IMR-90 (cell line): ENCODE measurements around the gene SCRN2. TPM values are rescaled to one million over a fixed set of nuclear protein-coding genes. Genes with fewer than 3 reads are reported as not detected.
A peak's percentile ranks its signal among the peaks of the same experiment; 100 is the strongest.

ENCODE experiments used
- ATAC-seq: fragments of 200-7000 bp; cut with Tn5 transposase; 2 replicates; pipeline ENCODE4 v1.9.1; 2020; ENCODE audit warnings: low read depth, mild to moderate bottlenecking, moderate library complexity
- BruUV-seq: library from RNA; stranded (reverse); fragments of 400-500 nt; replicated peaks from 2 replicates; lab custom pipeline; 2021; lab: Mats Ljungman, UMichigan
- CTCF ChIA-PET: fragments of 300-600 bp; formaldehyde crosslinking; extraction: SDS; loops from one replicate; lab custom pipeline; 2021; ENCODE audit warnings: antibody characterized with exemption; lab: Yijun Ruan, JAX
- POLR2A ChIA-PET: fragments of 300-600 bp; sonication (Branson Sonifier 250); formaldehyde crosslinking; loops from one replicate; lab custom pipeline; 2022; ENCODE audit warnings: antibody characterized with exemption; ENCODE audit not compliant: unreplicated experiment; lab: Charles Lee
- DNase-seq: peaks from one replicate; pipeline ENCODE4 v3.0.0; 2013
- H2AFZ ChIP-seq: replicated peaks from 2 replicates; pipeline ENCODE3; 2013; ENCODE audit warnings: low read length, mild to moderate bottlenecking; ENCODE audit not compliant: poor library complexity
- H2AK5ac ChIP-seq: 2 replicates; pipeline ENCODE4 v1.6.1; 2013; ENCODE audit warnings: low read depth, low read length, inconsistent platforms
- H2AK9ac ChIP-seq: replicated peaks from 2 replicates; pipeline ENCODE3; 2013; ENCODE audit warnings: mild to moderate bottlenecking, low read depth, low read length, moderate library complexity; ENCODE audit not compliant: poor library complexity
- H2BK120ac ChIP-seq: 2 replicates; pipeline ENCODE4 v1.6.1; 2013; ENCODE audit warnings: low read depth, low read length, inconsistent platforms
- H2BK15ac ChIP-seq: 3 replicates; pipeline ENCODE4 v1.6.1; 2013; ENCODE audit warnings: low read depth, low read length, inconsistent platforms
- H2BK20ac ChIP-seq: 2 replicates; pipeline ENCODE4 v1.6.1; 2013; ENCODE audit warnings: low read depth, mild to moderate bottlenecking, inconsistent platforms, low read length, moderate library complexity
- H2BK5ac ChIP-seq: 2 replicates; pipeline ENCODE4 v1.6.1; 2013; ENCODE audit warnings: mild to moderate bottlenecking, low read depth, low read length, inconsistent platforms; ENCODE audit not compliant: poor library complexity, severe bottlenecking
- H3K14ac ChIP-seq: replicated peaks from 2 replicates; pipeline ENCODE4 v1.6.1; 2013; ENCODE audit warnings: low read depth, low read length, inconsistent platforms
- H3K18ac ChIP-seq: 2 replicates; pipeline ENCODE4 v1.6.1; 2013; ENCODE audit warnings: low read depth, low read length, control low read depth
- H3K23ac ChIP-seq: 2 replicates; pipeline ENCODE4 v1.6.1; 2013; ENCODE audit warnings: low read depth, low read length, inconsistent platforms
- H3K27ac ChIP-seq: 2 replicates; pipeline ENCODE4 v1.5.1; 2013; ENCODE audit warnings: mild to moderate bottlenecking, control low read depth, low read length; ENCODE audit not compliant: insufficient read depth
- H3K27me3 ChIP-seq: 2 replicates; pipeline ENCODE4 v1.6.1; 2013; ENCODE audit warnings: low read length; ENCODE audit not compliant: control insufficient read depth, insufficient read depth
- H3K36me3 ChIP-seq: 2 replicates; pipeline ENCODE4 v1.6.1; 2013; ENCODE audit warnings: low read length, mixed read lengths; ENCODE audit not compliant: control insufficient read depth, insufficient read depth
- H3K4ac ChIP-seq: 2 replicates; pipeline ENCODE4 v1.6.1; 2013; ENCODE audit warnings: low read depth, low read length, inconsistent platforms
- H3K4me1 ChIP-seq: 2 replicates; pipeline ENCODE4 v1.6.1; 2013; ENCODE audit warnings: low read length, mixed read lengths; ENCODE audit not compliant: control insufficient read depth, insufficient read depth
- H3K4me2 ChIP-seq: 2 replicates; pipeline ENCODE4 v1.6.1; 2013; ENCODE audit warnings: low read depth, mild to moderate bottlenecking, control low read depth, low read length, moderate library complexity
- H3K4me3 ChIP-seq: 2 replicates; pipeline ENCODE4 v1.5.1; 2013; ENCODE audit warnings: low read depth, mild to moderate bottlenecking, control low read depth, low read length, moderate library complexity; ENCODE audit not compliant: insufficient read depth
- H3K56ac ChIP-seq: 2 replicates; pipeline ENCODE4 v1.6.1; 2013; ENCODE audit warnings: low read length, inconsistent platforms; ENCODE audit not compliant: insufficient read depth; ENCODE audit errors: extremely low read depth
- H3K79me1 ChIP-seq, 2 experiments: 2 replicates each; pipeline ENCODE4 v1.6.1; 2013; ENCODE audit warnings: low read length in 2 of 2, inconsistent platforms in 1 of 2, low read depth in 1 of 2
- H3K9ac ChIP-seq: 2 replicates; pipeline ENCODE4 v1.6.1; 2013; ENCODE audit warnings: low read depth, low read length, control low read depth
- H3K9me1 ChIP-seq: 2 replicates; pipeline ENCODE4 v1.6.1; 2013; ENCODE audit warnings: low read length, inconsistent platforms; ENCODE audit not compliant: insufficient read depth
- H3K9me3 ChIP-seq: 2 replicates; pipeline ENCODE4 v1.6.1; 2013; ENCODE audit warnings: low read length; ENCODE audit not compliant: control insufficient read depth, insufficient read depth
- H4K20me1 ChIP-seq: 2 replicates; pipeline ENCODE4 v1.6.1; 2013; ENCODE audit warnings: low read length, inconsistent platforms; ENCODE audit not compliant: insufficient read depth
- H4K5ac ChIP-seq: 2 replicates; pipeline ENCODE4 v1.6.1; 2013; ENCODE audit warnings: mild to moderate bottlenecking, low read depth, low read length, control low read depth
- H4K8ac ChIP-seq, 2 experiments: 2 replicates each; pipeline ENCODE4 v1.6.1; 2013; ENCODE audit warnings: low read depth in 2 of 2, low read length in 2 of 2, control low read depth in 1 of 2, inconsistent platforms in 1 of 2
- H4K91ac ChIP-seq: 2 replicates; pipeline ENCODE4 v1.6.1; 2013; ENCODE audit warnings: low read depth, low read length, inconsistent platforms; ENCODE audit not compliant: insufficient read depth
- CEBPB ChIP-seq: IDR thresholded peaks from 2 replicates; pipeline ENCODE4 v1.6.1; 2012; ENCODE audit warnings: low read depth, low read length, improper control_type of control experiment
- RAD21 ChIP-seq: IDR thresholded peaks from 2 replicates; pipeline ENCODE4 v1.6.1; 2012; ENCODE audit warnings: low read length, improper control_type of control experiment
- WGBS, 2 experiments: methylation state at CpG; one replicate each; pipeline versions ENCODE4 v1.1.5 to v1.1.7; 2013; ENCODE audit warnings: missing lambda C conversion rate in 2 of 2; ENCODE audit not compliant: insufficient read length in 1 of 2; ENCODE audit errors: extremely low coverage in 2 of 2; 5-methylcytosine and 5-hydroxymethylcytosine counted together
- dilution Hi-C: fragments of 300-500 bp; cut with HindIII; formaldehyde crosslinking; loops from one replicate; pipeline ENCODE4 v1.14.3; 2018; ENCODE audit warnings: low sequenced_read_pairs; ENCODE audit not compliant: unreplicated experiment
- in situ Hi-C: fragments of 300-500 bp; cut with MboI; formaldehyde crosslinking; loops from 3 replicates; pipeline ENCODE4 v1.14.3; 2019; ENCODE audit warnings: low sequenced_read_pairs, inconsistent platforms, mixed read lengths
- intact Hi-C: fragments of 100-400 bp; cut with micrococcal nuclease; formaldehyde crosslinking; loops from 2 replicates; pipeline ENCODE4 v1.10.0; 2022
- polyA plus RNA-seq, 3 experiments: library from polyadenylated mRNA; depleted of rRNA; stranded (reverse); fragments of >200 nt; gene quantifications; 2 replicates each; pipeline ENCODE4 v1.2.3, GENCODE V29; 2012; ENCODE audit warnings: low replicate concordance in 1 of 3
- total RNA-seq: library from RNA; depleted of rRNA; stranded (reverse); fragments of >200 nt; gene quantifications from 2 replicates; pipeline ENCODE4 v1.2.3, GENCODE V29; 2012

Gene SCRN2
- total and polyA plus RNA-seq, 2 of the 4 experiments (the other 2 are of a cell fraction), result 17.2 to 31.0 TPM

- no peak for TF ChIP-seq RAD21
- TF ChIP-seq CEBPB, result no peak
- H3K9ac ChIP-seq, result no peak overlapping the region
- no peak overlapping the region for H3K4me3 ChIP-seq
- H3K14ac ChIP-seq, result no peak overlapping the region
- no peak overlapping the region for H2BK5ac ChIP-seq
- no peak overlapping the region for H2AK5ac ChIP-seq
- H3K18ac ChIP-seq, result no peak overlapping the region
- no peak overlapping the region for H3K4ac ChIP-seq
- no peak overlapping the region for H4K8ac ChIP-seq
- BruUV-seq, result no TSS peak
- ChIA-PET POLR2A (no interaction called here), CTCF (no interaction called here)
- H2BK15ac ChIP-seq, result no peak overlapping the region
- H2BK20ac ChIP-seq, result no peak overlapping the region
- no peak overlapping the region for H3K4me2 ChIP-seq
- in situ Hi-C loops, result no loop called here
- no peak for ATAC-seq
- H3K4me1 ChIP-seq, result peaks cover 8% of the 10 kb centered on the region
- DNase-seq, result no peak
- no peak overlapping the region for H3K27ac ChIP-seq
- H4K5ac ChIP-seq, result no peak overlapping the region
- dilution Hi-C loops, result no loop called here
- no peak overlapping the region for H2AK9ac ChIP-seq
- intact Hi-C loops, result no loop called here
- 90% methylated on average over 4 of the region's 13 CpGs; no CpG with 5 or more reads in 1 of the 2 experiments for WGBS, 2 experiments
- H2BK120ac ChIP-seq, result no peak overlapping the region
- no peak overlapping the region for H3K56ac ChIP-seq
- H3K9me1 ChIP-seq, result peaks cover 4% of the 10 kb centered on the region; the same call in 1 of the 2 replicates
- peak overlapping the region; percentile 28 for H2AFZ ChIP-seq
- H3K27me3 ChIP-seq, result no peaks in the 10 kb centered on the region
- no peak overlapping the region for H3K23ac ChIP-seq
- peaks cover 8% of the 10 kb centered on the region for H3K36me3 ChIP-seq
- peaks cover 8 to 22% of the 10 kb centered on the region in 2 experiments; a peak in 3 of 4 replicates for H3K79me1 ChIP-seq
- no peaks in the 10 kb centered on the region for H4K20me1 ChIP-seq
- H3K9me3 ChIP-seq, result no peaks in the 10 kb centered on the region
- no peak overlapping the region for H4K91ac ChIP-seq
Observed at GRCh38 chr17:47838636-47839035, 2.4 kb downstream of the SCRN2 start.
